ENCODE results near the gene GMDS.

DNA sequence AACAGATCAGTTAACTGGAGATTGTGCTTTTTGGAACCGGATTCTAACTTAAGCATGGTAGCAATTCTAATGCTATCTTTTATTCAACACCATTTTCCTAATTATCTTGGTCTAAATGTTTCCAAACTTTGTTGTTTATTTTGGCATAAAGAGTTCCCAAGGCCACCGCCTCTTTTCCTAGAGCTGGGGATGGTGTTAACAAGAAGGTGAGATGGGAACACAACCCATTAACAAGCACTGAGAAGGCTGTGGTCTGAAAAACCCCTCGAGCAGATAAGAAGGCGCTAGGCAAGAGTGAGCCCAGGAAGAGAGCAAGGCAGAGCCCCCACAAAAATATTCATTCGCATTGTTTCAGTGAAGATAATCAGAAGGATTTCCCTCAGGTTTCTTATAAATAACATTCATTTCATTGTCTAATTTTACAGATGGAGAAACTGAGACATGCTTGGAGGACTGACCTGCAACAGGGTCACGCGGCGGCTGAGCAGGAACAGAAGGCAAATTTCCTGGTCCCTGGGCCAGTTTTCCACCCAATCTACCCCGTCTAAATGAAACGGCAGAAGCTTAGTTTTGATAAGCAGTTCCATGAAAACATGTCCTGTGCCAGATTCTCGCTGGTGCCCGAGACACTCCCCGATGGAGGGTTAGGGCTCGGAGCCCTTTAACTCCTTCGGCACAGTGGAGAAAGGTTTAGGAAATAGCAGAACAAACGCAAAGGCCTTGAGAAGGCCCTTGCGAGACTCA is 480.1 kb downstream of the GMDS start:
- TF ChIP-seq CTCF (IDR thresholded peaks at IDR 0.05) (no peak), POLR2A (IDR thresholded peaks at IDR 0.05) (no peak)
